Measurements from ENCODE around the gene CTTNBP2NL. TPM values are rescaled to one million over a fixed set of nuclear protein-coding genes. Genes with fewer than 3 reads are reported as not detected.

CTTNBP2NL gene
- total and polyA plus RNA-seq, 2 of the 4 experiments (the other 2 are of a cell fraction), result 12.4 to 22.0 TPM

DNA sequence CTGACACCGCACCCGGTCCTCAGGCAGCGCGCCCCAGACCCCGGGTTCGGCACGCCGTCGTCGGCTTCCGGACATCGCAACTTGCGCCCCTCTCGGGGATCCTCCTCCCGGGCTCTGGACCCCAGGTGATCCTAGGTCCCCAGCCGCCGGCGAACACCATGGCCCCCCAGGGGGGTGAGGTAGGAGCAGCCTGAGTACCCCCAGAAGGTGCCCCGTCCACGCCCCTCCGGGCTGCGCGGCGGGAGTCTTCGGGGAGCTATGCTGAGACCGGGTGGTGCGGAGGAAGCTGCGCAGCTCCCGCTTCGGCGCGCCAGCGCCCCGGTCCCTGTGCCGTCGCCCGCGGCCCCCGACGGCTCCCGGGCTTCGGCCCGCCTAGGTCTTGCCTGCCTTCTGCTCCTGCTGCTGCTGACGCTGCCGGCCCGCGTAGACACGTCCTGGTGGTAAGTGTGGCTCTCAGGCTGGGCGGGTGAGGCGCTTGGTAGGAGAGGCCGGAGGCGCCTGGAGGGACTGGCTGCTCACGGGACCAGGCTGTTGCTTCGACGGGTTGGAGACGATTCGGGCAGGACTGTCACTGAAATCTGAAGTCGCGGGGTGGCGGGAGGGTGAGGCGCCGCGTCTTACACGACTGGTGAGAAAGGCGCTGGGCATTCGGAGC lies 113.1 kb downstream of the CTTNBP2NL start (continued):
- no peak for TF ChIP-seq RFX5 (IDR thresholded peaks at IDR 0.05; ENCODE audit: low read depth, low read length)

DNA sequence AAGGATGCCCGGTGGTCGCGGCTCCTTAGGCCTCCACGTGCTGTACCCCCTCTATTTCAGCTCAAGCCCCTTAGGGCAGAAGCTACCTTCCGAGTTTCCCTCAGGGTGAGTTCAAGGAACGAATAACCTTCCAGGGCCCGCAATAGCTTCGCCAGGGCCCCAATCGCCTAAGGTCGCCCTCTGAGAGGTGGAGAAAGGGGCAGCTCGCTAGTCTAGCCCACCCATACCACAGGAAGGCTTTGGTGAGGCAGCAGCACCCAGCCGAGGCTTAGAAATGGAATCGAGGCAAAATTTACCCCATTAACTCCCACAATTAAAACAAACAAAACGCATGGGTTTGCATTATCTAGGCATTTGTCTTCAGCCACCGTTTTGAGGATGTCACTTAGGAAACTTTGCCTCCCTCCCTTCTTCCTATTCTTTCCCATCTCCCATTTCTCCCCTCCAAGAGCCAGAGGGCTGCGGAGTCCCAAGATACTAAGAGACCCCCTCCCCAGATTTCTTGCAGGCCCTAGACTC lies 113.7 kb downstream of the CTTNBP2NL start:
- no peak for TF ChIP-seq NFE2L2 (IDR thresholded peaks at IDR 0.05; ENCODE audit: low read depth, low read length)
- no peak for TF ChIP-seq MXI1 (IDR thresholded peaks at IDR 0.05; ENCODE audit: borderline replicate concordance, low read depth, low read length)
- TF ChIP-seq CEBPB (IDR thresholded peaks at IDR 0.05; ENCODE audit: low read depth, low read length), result no peak
- TF ChIP-seq, protein P1, sequence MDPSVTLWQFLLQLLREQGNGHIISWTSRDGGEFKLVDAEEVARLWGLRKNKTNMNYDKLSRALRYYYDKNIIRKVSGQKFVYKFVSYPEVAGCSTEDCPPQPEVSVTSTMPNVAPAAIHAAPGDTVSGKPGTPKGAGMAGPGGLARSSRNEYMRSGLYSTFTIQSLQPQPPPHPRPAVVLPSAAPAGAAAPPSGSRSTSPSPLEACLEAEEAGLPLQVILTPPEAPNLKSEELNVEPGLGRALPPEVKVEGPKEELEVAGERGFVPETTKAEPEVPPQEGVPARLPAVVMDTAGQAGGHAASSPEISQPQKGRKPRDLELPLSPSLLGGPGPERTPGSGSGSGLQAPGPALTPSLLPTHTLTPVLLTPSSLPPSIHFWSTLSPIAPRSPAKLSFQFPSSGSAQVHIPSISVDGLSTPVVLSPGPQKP (IDR thresholded peaks at IDR 0.05; ENCODE audit: borderline replicate concordance, low read depth, low read length), result no peak
- TF ChIP-seq, protein P2, sequence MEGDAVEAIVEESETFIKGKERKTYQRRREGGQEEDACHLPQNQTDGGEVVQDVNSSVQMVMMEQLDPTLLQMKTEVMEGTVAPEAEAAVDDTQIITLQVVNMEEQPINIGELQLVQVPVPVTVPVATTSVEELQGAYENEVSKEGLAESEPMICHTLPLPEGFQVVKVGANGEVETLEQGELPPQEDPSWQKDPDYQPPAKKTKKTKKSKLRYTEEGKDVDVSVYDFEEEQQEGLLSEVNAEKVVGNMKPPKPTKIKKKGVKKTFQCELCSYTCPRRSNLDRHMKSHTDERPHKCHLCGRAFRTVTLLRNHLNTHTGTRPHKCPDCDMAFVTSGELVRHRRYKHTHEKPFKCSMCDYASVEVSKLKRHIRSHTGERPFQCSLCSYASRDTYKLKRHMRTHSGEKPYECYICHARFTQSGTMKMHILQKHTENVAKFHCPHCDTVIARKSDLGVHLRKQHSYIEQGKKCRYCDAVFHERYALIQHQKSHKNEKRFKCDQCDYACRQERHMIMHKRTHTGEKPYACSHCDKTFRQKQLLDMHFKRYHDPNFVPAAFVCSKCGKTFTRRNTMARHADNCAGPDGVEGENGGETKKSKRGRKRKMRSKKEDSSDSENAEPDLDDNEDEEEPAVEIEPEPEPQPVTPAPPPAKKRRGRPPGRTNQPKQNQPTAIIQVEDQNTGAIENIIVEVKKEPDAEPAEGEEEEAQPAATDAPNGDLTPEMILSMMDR (conservative IDR thresholded peaks at IDR 0.05; ENCODE audit: low read depth, low read length), result no peak
- TF ChIP-seq BHLHE40 (IDR thresholded peaks at IDR 0.05; ENCODE audit: low read depth, low read length), result no peak
- TF ChIP-seq, protein P3, sequence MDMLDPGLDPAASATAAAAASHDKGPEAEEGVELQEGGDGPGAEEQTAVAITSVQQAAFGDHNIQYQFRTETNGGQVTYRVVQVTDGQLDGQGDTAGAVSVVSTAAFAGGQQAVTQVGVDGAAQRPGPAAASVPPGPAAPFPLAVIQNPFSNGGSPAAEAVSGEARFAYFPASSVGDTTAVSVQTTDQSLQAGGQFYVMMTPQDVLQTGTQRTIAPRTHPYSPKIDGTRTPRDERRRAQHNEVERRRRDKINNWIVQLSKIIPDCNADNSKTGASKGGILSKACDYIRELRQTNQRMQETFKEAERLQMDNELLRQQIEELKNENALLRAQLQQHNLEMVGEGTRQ (IDR thresholded peaks at IDR 0.05; ENCODE audit: low read depth, low read length), result no peak
- no peak for TF ChIP-seq CHD1 (IDR thresholded peaks at IDR 0.05; ENCODE audit: low read depth, low read length)
- TF ChIP-seq FOS (IDR thresholded peaks at IDR 0.05; ENCODE audit: low read depth, low read length), result no peak
- TF ChIP-seq SMC3 (IDR thresholded peaks at IDR 0.05; ENCODE audit: low read depth, low read length), result no peak
- TF ChIP-seq POLR2A (IDR thresholded peaks at IDR 0.05; ENCODE audit: low read depth, low read length), result no peak
- TF ChIP-seq RFX5 (IDR thresholded peaks at IDR 0.05; ENCODE audit: low read depth, low read length), result no peak
- dilution Hi-C loops (cut with HindIII; ENCODE audit: low sequenced_read_pairs, unreplicated experiment) (no loop called here), in situ Hi-C loops (cut with MboI; ENCODE audit: low sequenced_read_pairs) (loop anchor here (10.0 kb wide), 1 partner anchor 195 kb away; the partner anchor contains the start of gene RHOC), intact Hi-C loops (cut with micrococcal nuclease) (no loop called here)
- no peak overlapping the region for H4K91ac ChIP-seq (ENCODE audit: insufficient read depth, low read depth, low read length)
- H3K36me3 ChIP-seq (ENCODE audit: control insufficient read depth, insufficient read depth, low read length), result no peaks in the 10 kb centered on the region
- no peaks in the 10 kb centered on the region for H3K79me1 ChIP-seq (ENCODE audit: low read depth in 1 of 2, low read length in 2 of 2)
- H3K27ac ChIP-seq (ENCODE audit: insufficient read depth, low read length), result no peak overlapping the region
- WGBS, 2 experiments (ENCODE audit: extremely low coverage in 2 of 2, insufficient read length in 1 of 2), result 40% methylated on average over 1 of the region's 16 CpGs; no CpG with 5 or more reads in 1 of the 2 experiments
- ChIA-PET POLR2A (ENCODE audit: unreplicated experiment) (no interaction called here), CTCF (no interaction called here)
- H3K4ac ChIP-seq (ENCODE audit: low read depth, low read length), result no peak overlapping the region
- no peak overlapping the region for H2AK9ac ChIP-seq (replicated peaks; ENCODE audit: low read depth, low read length, poor library complexity)
- H2AK5ac ChIP-seq (ENCODE audit: low read depth, low read length), result no peak overlapping the region
- H3K9me3 ChIP-seq (ENCODE audit: control insufficient read depth, insufficient read depth, low read length), result peaks cover 4% of the 10 kb centered on the region; the same call in 1 of the 2 replicates
- H2BK15ac ChIP-seq (ENCODE audit: low read depth, low read length), result no peak overlapping the region
- no peak overlapping the region for H3K14ac ChIP-seq (replicated peaks; ENCODE audit: low read depth, low read length)
- H2BK120ac ChIP-seq (ENCODE audit: low read depth, low read length), result no peak overlapping the region
- no peak overlapping the region for H3K18ac ChIP-seq (ENCODE audit: low read depth, low read length)
- H4K5ac ChIP-seq (ENCODE audit: low read depth, low read length), result no peak overlapping the region
- H3K9ac ChIP-seq (ENCODE audit: low read depth, low read length), result no peak overlapping the region
- peaks cover 20% of the 10 kb centered on the region for H3K4me1 ChIP-seq (ENCODE audit: control insufficient read depth, insufficient read depth, low read length)
- no peak overlapping the region for H3K4me2 ChIP-seq (ENCODE audit: low read depth, low read length)
- H3K23ac ChIP-seq (ENCODE audit: low read depth, low read length), result no peak overlapping the region
- DNase-seq (no peak), ATAC-seq (ENCODE audit: low read depth) (no peak)
- no peak overlapping the region for H3K4me3 ChIP-seq (ENCODE audit: insufficient read depth, low read depth, low read length)
- H2BK5ac ChIP-seq (ENCODE audit: low read depth, low read length, poor library complexity, severe bottlenecking), result no peak overlapping the region
- no peak overlapping the region for H2AFZ ChIP-seq (replicated peaks; ENCODE audit: low read length, poor library complexity)
- peaks cover 10% of the 10 kb centered on the region for H3K9me1 ChIP-seq (ENCODE audit: insufficient read depth, low read length)
- H4K20me1 ChIP-seq (ENCODE audit: insufficient read depth, low read length), result peaks cover 4% of the 10 kb centered on the region; the same call in 1 of the 2 replicates
- H3K27me3 ChIP-seq (ENCODE audit: control insufficient read depth, insufficient read depth, low read length), result peaks cover 42% of the 10 kb centered on the region
- no peak overlapping the region for H3K56ac ChIP-seq (ENCODE audit: extremely low read depth, insufficient read depth, low read length)
- H2BK20ac ChIP-seq (ENCODE audit: low read depth, low read length), result no peak overlapping the region
- H4K8ac ChIP-seq (ENCODE audit: low read depth in 2 of 2, low read length in 2 of 2), result no peak overlapping the region
- no TSS peak for BruUV-seq (replicated peaks)
